DMS114 treated with DMSO at 0.1 percent for 48 hours (cell line): ENCODE results near the gene KAZN.

Experiments
- DNase-seq: peaks from one replicate; lab custom pipeline; 2025; ENCODE audit not compliant: unreplicated experiment; lab: John Stamatoyannopoulos, UW

Gene KAZN

DNA sequence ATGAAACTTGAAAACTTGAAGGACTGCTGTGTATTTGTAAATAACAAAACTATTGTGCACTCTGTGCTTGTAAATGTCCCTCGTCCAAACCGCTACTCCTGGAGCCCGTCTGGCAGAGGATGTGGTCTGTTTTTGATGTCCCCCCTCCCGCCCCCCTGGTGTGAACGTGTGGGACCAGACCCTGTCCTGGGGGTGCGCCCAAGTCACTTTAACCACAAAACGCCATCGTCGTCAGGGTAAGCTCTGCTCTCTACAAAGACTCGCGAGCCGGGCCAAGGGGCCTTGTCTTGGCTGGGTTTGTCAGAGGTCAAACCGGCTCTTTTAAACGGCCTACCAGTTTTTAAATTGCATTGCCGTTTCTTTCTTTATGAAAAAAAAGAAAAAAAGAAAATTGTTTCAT is 467.7 kb downstream of the KAZN start:
- DNase-seq = no peak

GRCh38 chr1:15067148-15067547 is 468.7 kb downstream of the KAZN start:
- DNase-seq = no peak

GRCh38 chr1:15068152-15068551 is 469.7 kb downstream of the KAZN start:
- no peak for DNase-seq

DNA sequence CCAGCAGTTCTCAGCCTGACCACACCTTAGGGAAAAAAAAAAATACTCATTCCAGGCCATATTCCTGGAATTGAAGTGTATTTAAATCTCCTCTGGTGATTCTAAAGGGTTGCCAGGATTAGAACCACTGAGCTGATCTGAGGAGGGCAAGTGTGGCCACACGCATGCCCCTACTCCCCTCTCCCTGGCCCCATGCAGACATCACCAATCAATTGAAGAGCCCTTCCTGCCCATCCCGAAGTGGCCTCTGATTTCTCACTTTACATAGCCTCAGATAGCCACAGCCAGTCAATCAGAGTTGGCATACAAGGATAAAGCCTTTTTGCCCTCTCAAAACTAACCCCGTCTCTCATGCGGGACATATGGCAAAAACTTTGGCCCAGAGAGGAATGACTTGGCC is 470.5 kb downstream of the KAZN start:
- DNase-seq = no peak

- DNase-seq = no peak
These were observed 471.8 kb downstream of the KAZN start for GRCh38 chr1:15070145-15070748.

DNA sequence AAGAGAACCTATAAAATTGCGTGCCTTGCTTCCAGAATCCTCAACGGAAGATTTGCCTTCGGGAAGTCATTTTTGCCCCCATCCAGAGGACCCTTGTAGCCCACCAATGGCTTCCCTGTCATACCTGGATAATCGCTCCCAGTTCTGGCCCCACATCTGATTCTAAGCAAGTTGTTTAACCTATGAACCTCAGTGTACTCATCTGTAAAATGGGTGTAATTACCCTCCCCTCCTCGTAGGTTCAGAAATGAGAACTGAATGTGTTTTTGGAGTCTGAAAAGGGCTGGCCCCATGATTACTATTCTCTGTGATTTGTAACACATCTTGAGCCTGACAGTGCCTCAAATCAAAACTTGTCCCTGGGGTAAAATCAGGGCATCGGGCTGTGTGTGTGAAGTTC is 473.5 kb downstream of the KAZN start:
- DNase-seq = no peak

GRCh38 chr1:15073799-15074308 is 475.4 kb downstream of the KAZN start:
- no peak for DNase-seq

- no peak for DNase-seq
These were observed 476.7 kb downstream of the KAZN start for GRCh38 chr1:15075175-15075574.

- no peak for DNase-seq
These were observed 477.3 kb downstream of the KAZN start for GRCh38 chr1:15075817-15076216.

GRCh38 chr1:15076807-15077206 is 478.3 kb downstream of the KAZN start:
- no peak for DNase-seq

DNA sequence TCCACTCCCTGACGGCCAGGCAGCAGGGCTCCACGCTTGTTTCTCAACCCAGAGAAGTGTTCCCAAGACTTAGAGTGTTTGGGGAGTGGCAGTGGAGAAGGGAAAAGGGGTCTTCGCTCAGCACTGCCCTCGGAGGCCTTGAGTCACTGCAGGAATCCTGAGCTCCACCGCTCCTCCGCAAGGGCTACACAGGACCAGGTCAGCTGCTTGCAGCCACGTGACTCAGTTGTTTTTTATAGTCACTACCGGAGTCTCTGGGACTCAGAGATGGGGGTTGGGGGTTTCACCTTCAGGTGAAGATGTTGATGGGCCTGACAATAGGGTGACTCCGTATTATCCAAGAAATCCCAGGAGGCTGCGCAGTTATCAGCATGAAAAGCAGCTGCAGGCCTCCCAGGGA is 478.9 kb downstream of the KAZN start:
- DNase-seq = no peak

DNA sequence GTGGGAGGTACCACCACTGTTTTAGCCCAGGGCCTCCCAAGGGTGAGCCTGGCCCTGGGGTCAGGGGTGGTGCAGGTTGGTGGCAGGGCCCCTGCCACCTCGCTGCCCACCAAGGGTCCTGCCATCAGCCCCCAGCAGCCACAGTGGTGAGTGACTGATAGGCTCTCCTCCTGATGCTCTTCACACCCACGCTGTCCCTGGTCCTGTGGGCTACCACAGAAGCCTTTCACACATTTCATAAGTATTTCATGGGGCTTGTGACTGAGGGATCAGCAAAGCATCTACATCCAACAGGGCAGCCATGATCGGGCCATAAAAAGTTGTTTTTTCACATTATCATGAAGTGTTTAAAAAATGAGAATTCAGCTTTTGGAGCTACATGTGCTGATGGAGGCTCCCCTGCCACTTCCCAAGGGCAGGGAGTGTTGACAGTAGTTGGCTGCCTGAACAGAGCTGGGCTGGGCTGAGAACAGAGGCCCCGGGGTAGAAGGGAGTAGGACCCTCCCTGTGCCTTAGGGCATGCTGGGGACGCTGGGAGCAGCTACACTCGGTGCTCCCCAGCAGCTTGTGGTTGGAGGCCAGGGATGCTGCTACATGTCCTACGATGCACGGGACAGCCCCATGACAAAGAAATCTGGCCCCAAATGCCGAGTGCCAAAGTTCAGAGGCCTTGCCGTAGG is 482.0 kb downstream of the KAZN start:
- no peak for DNase-seq

DNA sequence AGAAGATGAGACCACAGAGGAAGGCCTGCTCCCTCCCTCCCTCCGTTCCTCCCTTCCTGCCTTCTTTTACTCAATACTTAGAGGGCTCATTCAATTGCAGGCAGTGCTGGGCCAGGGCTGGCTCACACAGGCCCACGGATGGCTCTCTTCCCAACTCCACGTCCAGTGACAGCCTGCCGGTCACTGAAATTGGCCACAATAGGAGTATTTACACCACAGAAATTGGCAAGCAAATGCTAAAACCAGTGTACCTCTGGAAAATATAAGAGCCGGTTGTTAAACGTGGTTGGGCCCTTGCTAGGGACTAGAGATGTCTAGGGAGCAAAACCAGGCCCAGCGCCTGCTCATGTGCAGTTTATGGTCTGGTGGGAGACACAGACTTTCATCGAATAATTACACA is 482.6 kb downstream of the KAZN start:
- DNase-seq = no peak

GRCh38 chr1:15083578-15083977 is 485.1 kb downstream of the KAZN start:
- DNase-seq = no peak

DNA sequence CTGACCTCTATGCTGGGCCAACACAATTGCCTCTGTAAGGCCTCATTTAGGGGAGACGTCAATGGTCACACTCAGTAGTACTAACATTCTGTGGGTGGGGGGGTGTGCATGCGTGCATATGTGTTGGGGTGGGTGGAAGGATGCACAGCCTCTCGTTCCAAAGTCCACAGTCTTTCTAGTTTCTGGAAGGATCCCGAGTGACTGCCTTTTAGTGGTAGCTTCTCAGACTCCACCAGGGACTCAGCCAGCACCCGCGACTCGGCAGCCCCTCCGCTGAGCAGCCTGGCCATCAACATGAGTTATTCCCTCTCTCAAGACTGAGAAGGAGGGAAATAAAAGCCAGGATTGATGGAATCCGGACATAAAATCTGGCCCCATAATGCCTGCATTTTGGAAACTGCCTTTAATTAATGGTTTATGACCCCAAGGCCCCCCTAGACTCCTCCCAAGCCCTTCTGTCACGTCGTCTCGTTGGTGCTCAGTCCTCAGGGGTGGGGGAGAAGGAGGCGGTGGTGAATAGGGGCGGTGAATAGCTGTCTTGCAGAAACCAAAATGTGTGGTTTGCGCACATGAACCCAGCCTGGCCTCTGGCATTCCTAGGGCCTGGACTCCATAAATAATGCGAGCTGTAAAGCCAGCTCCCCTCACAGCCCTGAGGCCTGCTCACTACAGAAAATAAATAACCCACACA is 489.9 kb downstream of the KAZN start:
- no peak for DNase-seq

GRCh38 chr1:15089258-15089992 is 490.9 kb downstream of the KAZN start:
- DNase-seq = no peak

GRCh38 chr1:15090373-15090772 is 491.9 kb downstream of the KAZN start:
- DNase-seq = no peak

- no peak for DNase-seq
These were observed 495.6 kb downstream of the KAZN start for GRCh38 chr1:15094056-15094455.

GRCh38 chr1:15094719-15095495 is 496.4 kb downstream of the KAZN start:
- no peak for DNase-seq

GRCh38 chr1:15095496-15095875 is 497.0 kb downstream of the KAZN start:
- no peak for DNase-seq

GRCh38 chr1:15096293-15096692 is 497.8 kb downstream of the KAZN start:
- no peak for DNase-seq
